H1 (cell line): Measurements from ENCODE around the gene TCEAL4. TPM values are rescaled to one million over a fixed set of nuclear protein-coding genes. Genes with fewer than 3 reads are reported as not detected.

Experiments
- CTCF ChIA-PET: fragments of 300-600 bp; sonication (Branson Sonifier 250); formaldehyde crosslinking; loops from one replicate; lab custom pipeline; 2021; ENCODE audit not compliant: partially characterized antibody; lab: Charles Lee
- POLR2A ChIA-PET: fragments of 300-600 bp; sonication (Branson Sonifier 250); formaldehyde crosslinking; loops from one replicate; lab custom pipeline; 2021; ENCODE audit warnings: inconsistent platforms; ENCODE audit not compliant: partially characterized antibody; lab: Charles Lee
- DNase-seq, 2 experiments: peaks; one replicate each; pipeline versions ENCODE4 v3.0.0 to v3.0.0-alpha.2; 2010 to 2022; ENCODE audit warnings: low spot score in 2 of 2, low read depth in 1 of 2, mixed read lengths in 1 of 2
- FAIRE-seq: peaks from 2 replicates; lab custom pipeline; 2011; peaks lifted over from hg19 to GRCh38; lab: Jason Lieb, UNC
- H2AFZ ChIP-seq: 2 replicates; pipeline ENCODE4 v1.8.1; 2012; ENCODE audit warnings: low read length, inconsistent platforms
- H2AK5ac ChIP-seq: 2 replicates; pipeline ENCODE4 v1.6.1; 2013; ENCODE audit warnings: low read depth, low read length
- H2BK120ac ChIP-seq: replicated peaks from 2 replicates; pipeline ENCODE3; 2013; ENCODE audit warnings: low read depth, low read length, inconsistent platforms
- H2BK12ac ChIP-seq: 2 replicates; pipeline ENCODE4 v1.6.1; 2013; ENCODE audit warnings: low read depth, low read length
- H2BK15ac ChIP-seq: 2 replicates; pipeline ENCODE4 v1.6.1; 2013; ENCODE audit warnings: low read length
- H2BK20ac ChIP-seq: 2 replicates; pipeline ENCODE4 v1.6.1; 2013; ENCODE audit warnings: low read length
- H2BK5ac ChIP-seq: 2 replicates; pipeline ENCODE4 v1.6.1; 2013; ENCODE audit warnings: low read depth, low read length
- H3K14ac ChIP-seq: 2 replicates; pipeline ENCODE4 v1.6.1; 2013; ENCODE audit warnings: inconsistent platforms; ENCODE audit not compliant: insufficient read length
- H3K18ac ChIP-seq: 2 replicates; pipeline ENCODE4 v1.6.1; 2013; ENCODE audit warnings: low read length; ENCODE audit errors: extremely low read depth
- H3K23ac ChIP-seq: 2 replicates; pipeline ENCODE4 v1.6.1; 2013; ENCODE audit warnings: inconsistent platforms; ENCODE audit not compliant: insufficient read length
- H3K23me2 ChIP-seq: 2 replicates; pipeline ENCODE4 v1.6.1; 2013; ENCODE audit warnings: low read depth, low read length
- H3K27ac ChIP-seq: 2 replicates; pipeline ENCODE4 v1.6.1; 2011; ENCODE audit warnings: low read depth, low read length, inconsistent platforms
- H3K27me3 ChIP-seq, 4 experiments: replicated peaks in 1 of 4; 1 replicate in 1 of 4; 2 replicates in 3 of 4; pipeline versions ENCODE4 v1.6.1 to v1.8.1; 2011 to 2013; ENCODE audit warnings: low read length in 3 of 4, mild to moderate bottlenecking in 3 of 4, inconsistent platforms in 2 of 4, mixed read lengths in 2 of 4, moderate library complexity in 1 of 4; ENCODE audit not compliant: control insufficient read depth in 3 of 4, insufficient read depth in 3 of 4; ENCODE audit errors: extremely low read depth in 1 of 4
- H3K36me3 ChIP-seq, 4 experiments: 2 replicates each; pipeline versions ENCODE4 v1.6.1 to v1.8.1; 2011 to 2013; ENCODE audit warnings: mild to moderate bottlenecking in 4 of 4, low read length in 3 of 4, moderate library complexity in 2 of 4, control low read depth in 1 of 4, inconsistent platforms in 1 of 4; ENCODE audit not compliant: insufficient read depth in 4 of 4, control insufficient read depth in 2 of 4
- H3K4ac ChIP-seq: replicated peaks from 2 replicates; pipeline ENCODE3; 2013; ENCODE audit warnings: low read length, low read depth, mixed read lengths, inconsistent platforms; ENCODE audit not compliant: insufficient read length
- H3K4me1 ChIP-seq, 4 experiments: replicated peaks in 1 of 4; 1 replicate in 1 of 4; 2 replicates in 3 of 4; pipeline versions ENCODE4 v1.6.1 to v1.8.1; 2011 to 2013; ENCODE audit warnings: low read length in 3 of 4, inconsistent platforms in 2 of 4, mixed read lengths in 1 of 4; ENCODE audit not compliant: insufficient read depth in 4 of 4, control insufficient read depth in 3 of 4
- H3K4me2 ChIP-seq, 2 experiments: 2 replicates each; pipeline versions ENCODE4 v1.6.1 to v1.8.1; 2011 to 2013; ENCODE audit warnings: low read depth in 2 of 2, low read length in 2 of 2, control low read depth in 1 of 2, inconsistent platforms in 1 of 2, mild to moderate bottlenecking in 1 of 2; ENCODE audit not compliant: insufficient read depth in 1 of 2
- H3K4me3 ChIP-seq, 4 experiments: fragments of 200-600, 300-600 bp in 1 of 4; sonication (generic), shearing (Covaris generic), sonication (Bioruptor Twin) in 1 of 4; 2 replicates each; pipeline versions ENCODE4 v1.5.1 to v1.8.1; 2011 to 2016; ENCODE audit warnings: low read length in 4 of 4, low read depth in 3 of 4, control low read depth in 2 of 4, inconsistent platforms in 2 of 4, mild to moderate bottlenecking in 2 of 4, mixed read lengths in 1 of 4, moderate library complexity in 1 of 4; ENCODE audit not compliant: insufficient read depth in 2 of 4; ENCODE audit errors: extremely low read depth in 1 of 4
- H3K56ac ChIP-seq: replicated peaks from 2 replicates; pipeline ENCODE3; 2013; ENCODE audit warnings: low read depth, mild to moderate bottlenecking, mixed read lengths, low read length, inconsistent platforms; ENCODE audit not compliant: insufficient read length
- H3K79me1 ChIP-seq: 2 replicates; pipeline ENCODE4 v1.6.1; 2013; ENCODE audit warnings: low read depth, low read length, control low read depth
- H3K79me2 ChIP-seq, 2 experiments: 2 replicates each; pipeline versions ENCODE4 v1.6.1 to v1.8.1; 2012 to 2013; ENCODE audit warnings: low read length in 2 of 2, mild to moderate bottlenecking in 2 of 2, inconsistent platforms in 1 of 2; ENCODE audit not compliant: insufficient read depth in 2 of 2, control insufficient read depth in 1 of 2
- H3K9ac ChIP-seq, 4 experiments: replicated peaks in 1 of 4; 1 replicate in 1 of 4; 2 replicates in 3 of 4; pipeline versions ENCODE4 v1.6.1 to v1.8.1; 2011 to 2013; ENCODE audit warnings: low read depth in 3 of 4, low read length in 3 of 4, control low read depth in 2 of 4, mild to moderate bottlenecking in 2 of 4, moderate library complexity in 2 of 4, inconsistent platforms in 1 of 4; ENCODE audit errors: extremely low read depth in 1 of 4
- H3K9me3 ChIP-seq, 2 experiments: 2 replicates each; pipeline versions ENCODE4 v1.6.1 to v1.8.1; 2012 to 2013; ENCODE audit warnings: mild to moderate bottlenecking in 2 of 2, moderate library complexity in 2 of 2, control low read depth in 1 of 2, inconsistent platforms in 1 of 2, low read depth in 1 of 2, low read length in 1 of 2, mixed read lengths in 1 of 2; ENCODE audit not compliant: insufficient read depth in 2 of 2
- H4K20me1 ChIP-seq, 2 experiments: replicated peaks in 1 of 2; 2 replicates each; pipeline versions ENCODE3 to v1.8.1; 2011 to 2013; ENCODE audit warnings: inconsistent platforms in 2 of 2, low read length in 2 of 2, mild to moderate bottlenecking in 1 of 2; ENCODE audit not compliant: insufficient read depth in 2 of 2, control insufficient read depth in 1 of 2
- H4K5ac ChIP-seq: 2 replicates; pipeline ENCODE4 v1.6.1; 2013; ENCODE audit warnings: low read length, low read depth, mixed read lengths, inconsistent platforms; ENCODE audit not compliant: insufficient read length
- H4K8ac ChIP-seq: 2 replicates; pipeline ENCODE4 v1.8.0; 2013; ENCODE audit warnings: mild to moderate bottlenecking, moderate library complexity, low read length, inconsistent platforms; ENCODE audit not compliant: insufficient read depth; ENCODE audit errors: extremely low read depth
- H4K91ac ChIP-seq: replicated peaks from 2 replicates; pipeline ENCODE3; 2013; ENCODE audit warnings: low read length, mixed read lengths, inconsistent platforms; ENCODE audit not compliant: insufficient read length
- ASH2L ChIP-seq: fragments of 200-600, 300-600 bp; sonication (generic); IDR thresholded peaks from one replicate; pipeline ENCODE4 v1.7.1; 2017; ENCODE audit warnings: low read length
- CEBPB ChIP-seq: IDR thresholded peaks from 2 replicates; pipeline ENCODE4 v1.6.1; 2012; ENCODE audit warnings: low read depth, low read length
- CTBP2 ChIP-seq: IDR thresholded peaks from 2 replicates; pipeline ENCODE4 v1.7.0; 2011; ENCODE audit warnings: borderline replicate concordance, mild to moderate bottlenecking, moderate library complexity, mixed read lengths, low read length; ENCODE audit not compliant: insufficient read depth, insufficient read length
- FOSL1 ChIP-seq: IDR thresholded peaks from 2 replicates; pipeline ENCODE4 v1.6.1; 2011; ENCODE audit warnings: mild to moderate bottlenecking, low read depth, low read length, moderate library complexity; ENCODE audit not compliant: insufficient read depth
- GABPA ChIP-seq: IDR thresholded peaks from 2 replicates; pipeline ENCODE4 v1.6.1; 2011; ENCODE audit warnings: mild to moderate bottlenecking, low read length, moderate library complexity, borderline replicate concordance; ENCODE audit not compliant: insufficient read depth
- JUN ChIP-seq: IDR thresholded peaks from 2 replicates; pipeline ENCODE4 v1.6.1; 2011; ENCODE audit warnings: low read depth, mild to moderate bottlenecking, improper control_type of control experiment, low read length
- NANOG ChIP-seq: IDR thresholded peaks from 2 replicates; pipeline ENCODE4 v1.6.1; 2011; ENCODE audit warnings: low read length, low read depth, mild to moderate bottlenecking, inconsistent platforms; ENCODE audit not compliant: insufficient read depth, poor library complexity, severe bottlenecking
- PHF8 ChIP-seq: fragments of 200-600 bp; sonication (generic); conservative IDR thresholded peaks from 2 replicates; pipeline ENCODE4 v1.7.1; 2012; ENCODE audit warnings: low read depth, mild to moderate bottlenecking, inconsistent platforms, low read length, moderate library complexity
- SIX5 ChIP-seq: IDR thresholded peaks from 2 replicates; pipeline ENCODE4 v1.6.1; 2011; ENCODE audit warnings: mild to moderate bottlenecking, low read depth, low read length
- WGBS, 2 experiments: shearing (Covaris generic) in 1 of 2; methylation state at CpG; one replicate each; pipeline versions ENCODE4 v1.1.6 to v1.1.7; 2013 to 2015; ENCODE audit warnings: low lambda C conversion rate in 2 of 2, mixed read lengths in 2 of 2, inconsistent platforms in 1 of 2, low coverage in 1 of 2, missing lambda C conversion rate in 1 of 2; ENCODE audit not compliant: insufficient replicate concordance in 2 of 2, insufficient coverage in 1 of 2, insufficient read length in 1 of 2; ENCODE audit errors: extremely low coverage in 1 of 2, missing lambda C conversion rate in 1 of 2; 5-methylcytosine and 5-hydroxymethylcytosine counted together
- polyA plus RNA-seq, 7 experiments: library from polyadenylated mRNA; depleted of rRNA in 3 of 7; stranded (reverse) in 5 of 7; unstranded in 2 of 7; fragments of >200 nt in 5 of 7; fragments of 200-250 nt in 2 of 7; gene quantifications; 1 replicate in 5 of 7; 2 replicates in 1 of 7; 4 replicates in 1 of 7; pipeline versions ENCODE4 v1.2.1 to v1.2.3, GENCODE V29; 2011 to 2013; ENCODE audit warnings: missing spikeins in 2 of 7, mixed read lengths in 2 of 7
- total RNA-seq: library from RNA; stranded (reverse); fragmentation: NEBNext Ultra II Directional; extraction: Animal tissue kit (Norgen Biotek cat#: 25700); gene quantifications from 2 replicates; pipeline ENCODE4 v1.2.1, GENCODE V29; 2021
- TF ChIP-seq, protein P1 (sequence below): IDR thresholded peaks from 2 replicates; pipeline ENCODE4 v1.6.1; 2012; ENCODE audit warnings: low read length, inconsistent platforms

TCEAL4 gene
- total and polyA plus RNA-seq, 2 of the 8 experiments (the other 6 are each of a cell fraction or from before 2014, with no cell fraction given): 10.1 to 53.0 TPM

DNA sequence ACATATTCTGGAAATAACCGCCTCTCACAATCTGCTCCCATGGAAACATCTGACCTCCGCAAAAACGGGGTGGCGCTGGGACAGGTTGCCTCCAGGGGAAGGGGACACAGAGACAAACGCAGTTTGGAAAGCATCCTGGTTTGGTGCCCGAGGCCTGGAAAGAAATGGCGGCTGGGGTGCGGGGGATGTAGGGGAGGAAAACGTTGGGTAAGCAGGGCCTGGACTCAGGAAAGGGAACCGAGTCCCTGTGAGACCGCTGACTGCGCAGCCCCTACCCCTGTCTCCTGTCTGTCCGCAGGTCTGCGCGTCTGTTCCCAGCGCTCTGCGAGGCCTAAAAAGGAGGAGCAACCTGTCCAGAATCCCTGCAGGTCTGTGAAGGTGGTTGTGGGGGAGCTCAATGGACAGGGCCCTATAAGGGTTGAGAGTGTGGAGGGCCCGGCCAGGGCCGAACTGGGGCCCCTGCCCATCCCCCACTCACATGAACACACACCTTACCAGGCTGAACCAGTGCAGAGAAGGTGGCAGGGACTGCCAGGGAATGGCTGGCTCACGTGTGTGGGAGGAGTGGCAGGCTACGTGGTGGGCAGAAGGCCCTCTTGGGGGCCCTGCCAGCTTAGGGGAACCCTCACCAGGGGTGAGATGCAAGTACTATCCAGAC is 23.1 kb downstream of the TCEAL4 start:
- H2BK20ac ChIP-seq: no peak overlapping the region
- H2AFZ ChIP-seq: no peak overlapping the region
- H3K56ac ChIP-seq: no peak overlapping the region
- WGBS, 2 experiments: 6% methylated on average over 13 of the region's 21 CpGs; no CpG with 5 or more reads in 1 of the 2 experiments
- peak overlapping the region in 3 of 4 experiments; percentile 37 to 66 (median 48); a peak in 5 of 7 replicates for H3K9ac ChIP-seq
- H3K14ac ChIP-seq: no peak overlapping the region
- H4K91ac ChIP-seq: no peak overlapping the region
- H3K9me3 ChIP-seq: no peaks in the 10 kb centered on the region
- no peaks in the 10 kb centered on the region; a peak in 1 of 8 replicates for H3K36me3 ChIP-seq
- no peak overlapping the region for H3K23ac ChIP-seq
- H3K4me1 ChIP-seq: peaks cover 0 to 3% (median 0%) of the 10 kb centered on the region in 4 experiments; a peak in 2 of 7 replicates
- H3K79me2 ChIP-seq: no peaks in the 10 kb centered on the region
- H2AK5ac ChIP-seq: no peak overlapping the region
- DNase-seq (peak in 1 of 2 experiments; percentile 46), FAIRE-seq (no peak)
- no peak overlapping the region for H2BK120ac ChIP-seq
- ChIA-PET POLR2A (interaction anchor here (1.0 to 1.7 kb wide), 2 partner anchors 9 to 77 kb away, joined by 4 to 5 read pairs; no protein-coding TSS in a partner anchor), CTCF (interaction anchor here (0.7 kb wide), 1 partner anchor 22 kb away, joined by 5 read pairs; no protein-coding TSS in a partner anchor)
- peaks cover 5% of the 10 kb centered on the region; the same call in 1 of the 2 replicates for H3K23me2 ChIP-seq
- no peak overlapping the region for H3K4ac ChIP-seq
- H4K20me1 ChIP-seq: no peaks in the 10 kb centered on the region
- H2BK12ac ChIP-seq: no peak overlapping the region
- H3K27me3 ChIP-seq: no peaks in the 10 kb centered on the region
- H2BK5ac ChIP-seq: no peak overlapping the region
- H3K4me2 ChIP-seq: peak overlapping the region; percentile 69 to 71
- H3K4me3 ChIP-seq: peak overlapping the region; percentile 51 to 73 (median 64)
- no peak overlapping the region; the same call in 1 of the 2 replicates for H3K27ac ChIP-seq
- H4K5ac ChIP-seq: no peak overlapping the region
- no peak overlapping the region for H2BK15ac ChIP-seq
- no peak overlapping the region for H4K8ac ChIP-seq
- H3K79me1 ChIP-seq: no peaks in the 10 kb centered on the region
- H3K18ac ChIP-seq: no peak overlapping the region
- TF ChIP-seq GABPA: no peak
- no peak for TF ChIP-seq JUN
- no peak for TF ChIP-seq NANOG
- TF ChIP-seq FOSL1: no peak
- no peak for TF ChIP-seq CTBP2
- TF ChIP-seq CEBPB: no peak
- TF ChIP-seq, protein P1, sequence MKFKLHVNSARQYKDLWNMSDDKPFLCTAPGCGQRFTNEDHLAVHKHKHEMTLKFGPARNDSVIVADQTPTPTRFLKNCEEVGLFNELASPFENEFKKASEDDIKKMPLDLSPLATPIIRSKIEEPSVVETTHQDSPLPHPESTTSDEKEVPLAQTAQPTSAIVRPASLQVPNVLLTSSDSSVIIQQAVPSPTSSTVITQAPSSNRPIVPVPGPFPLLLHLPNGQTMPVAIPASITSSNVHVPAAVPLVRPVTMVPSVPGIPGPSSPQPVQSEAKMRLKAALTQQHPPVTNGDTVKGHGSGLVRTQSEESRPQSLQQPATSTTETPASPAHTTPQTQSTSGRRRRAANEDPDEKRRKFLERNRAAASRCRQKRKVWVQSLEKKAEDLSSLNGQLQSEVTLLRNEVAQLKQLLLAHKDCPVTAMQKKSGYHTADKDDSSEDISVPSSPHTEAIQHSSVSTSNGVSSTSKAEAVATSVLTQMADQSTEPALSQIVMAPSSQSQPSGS: no peak
- no peak for TF ChIP-seq ASH2L
- no peak for TF ChIP-seq SIX5
- no peak for TF ChIP-seq PHF8
